Activated naive CD8-positive, alpha-beta T cell treated with anti-CD3 and anti-CD28 coated beads, Interleukin-2, amount 50 U/mL, for 16 hours (primary cell): ENCODE results near the gene DYSF.
"Not testable (repeated sequence)": the region's sequence is repeated elsewhere in the genome, so short reads cannot be mapped to it uniquely, and the experiment has no call there.

ENCODE experiments used
- DNase-seq: peaks from one replicate; pipeline ENCODE4 v3.0.0-alpha.2; 2020; ENCODE audit warnings: low read depth, low spot score

The DYSF gene

DNA sequence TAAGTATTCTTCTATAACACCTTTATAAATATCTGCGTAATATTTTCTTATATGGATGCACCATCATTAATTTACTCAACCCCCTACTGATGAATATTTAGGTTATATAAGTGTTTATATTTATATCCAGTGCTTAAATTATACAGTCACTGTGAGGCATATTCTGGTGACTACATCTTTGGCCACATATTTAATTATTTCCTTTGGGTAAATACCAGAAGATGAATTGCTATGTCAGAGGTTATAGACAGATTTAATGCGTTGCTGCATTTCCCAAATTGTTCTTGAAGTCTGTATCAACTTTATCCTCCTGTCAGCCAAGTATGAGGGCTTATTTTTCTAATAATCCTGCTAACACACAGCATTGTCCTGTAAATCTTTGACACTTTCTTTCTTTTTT is 18.7 kb downstream of the DYSF start:
- no peak for DNase-seq

GRCh38 chr2:71473346-71474031 is 20.1 kb downstream of the DYSF start:
- no peak for DNase-seq

DNA sequence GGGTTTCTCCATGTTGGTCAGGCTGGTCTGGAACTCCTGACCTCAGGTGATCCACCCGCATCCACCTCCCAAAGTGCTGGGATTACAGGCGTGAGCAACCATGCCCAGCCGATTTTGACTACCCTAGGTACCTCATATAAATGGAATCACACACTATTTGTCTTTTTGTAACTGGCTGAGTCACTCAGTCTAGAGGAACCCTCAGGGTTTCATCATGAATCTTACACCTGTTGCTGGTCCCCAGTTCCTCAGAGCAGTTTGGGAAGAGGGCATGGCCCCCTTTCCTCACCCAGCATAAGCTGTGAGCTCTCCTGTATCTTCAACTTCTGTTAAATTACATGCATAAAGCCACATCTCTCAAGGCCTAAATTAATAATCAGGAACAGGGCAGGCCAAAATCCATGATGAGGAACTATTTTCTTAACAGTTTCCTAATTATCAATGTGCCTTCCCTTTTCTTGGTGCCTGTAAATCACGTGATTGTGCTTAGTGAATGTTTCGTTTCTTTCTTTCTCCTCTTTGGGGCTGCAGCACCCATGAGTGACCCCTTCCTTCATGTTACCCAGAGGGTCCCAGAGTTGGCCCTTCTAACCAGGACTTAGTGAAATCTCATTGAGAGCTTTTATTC is 20.9 kb downstream of the DYSF start:
- no peak for DNase-seq

GRCh38 chr2:71474744-71475397 is 21.5 kb downstream of the DYSF start:
- no peak for DNase-seq

- DNase-seq = no peak
Observed at GRCh38 chr2:71476495-71476894, 23.1 kb downstream of the DYSF start.

GRCh38 chr2:71477231-71477691 is 23.9 kb downstream of the DYSF start:
- DNase-seq = no peak

- no peak for DNase-seq
Observed at GRCh38 chr2:71478806-71479205, 25.4 kb downstream of the DYSF start.

- no peak for DNase-seq
Observed at GRCh38 chr2:71479261-71479660, 25.9 kb downstream of the DYSF start.

DNA sequence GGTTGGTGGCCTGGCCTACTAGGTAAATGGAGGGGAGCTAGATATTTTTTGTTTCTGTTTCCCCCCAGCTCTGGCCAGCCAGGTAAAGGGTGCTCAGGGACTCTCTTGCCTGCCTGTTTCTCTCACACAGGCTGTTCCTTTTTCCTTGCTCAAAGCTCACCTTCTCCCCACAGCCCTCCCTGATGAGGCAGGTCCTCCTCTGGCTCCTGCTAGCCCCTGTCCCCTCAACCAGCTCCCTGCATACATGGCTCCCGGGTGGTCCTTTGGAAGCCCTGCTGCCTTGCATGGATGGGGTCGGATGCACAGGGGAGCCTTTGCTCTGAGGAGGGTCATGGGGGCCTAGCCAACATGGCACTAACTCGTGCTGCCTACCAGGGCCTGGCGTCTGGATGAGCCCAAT is 27.8 kb downstream of the DYSF start:
- DNase-seq = no peak

GRCh38 chr2:71482055-71482454 is 28.7 kb downstream of the DYSF start:
- no peak for DNase-seq

DNA sequence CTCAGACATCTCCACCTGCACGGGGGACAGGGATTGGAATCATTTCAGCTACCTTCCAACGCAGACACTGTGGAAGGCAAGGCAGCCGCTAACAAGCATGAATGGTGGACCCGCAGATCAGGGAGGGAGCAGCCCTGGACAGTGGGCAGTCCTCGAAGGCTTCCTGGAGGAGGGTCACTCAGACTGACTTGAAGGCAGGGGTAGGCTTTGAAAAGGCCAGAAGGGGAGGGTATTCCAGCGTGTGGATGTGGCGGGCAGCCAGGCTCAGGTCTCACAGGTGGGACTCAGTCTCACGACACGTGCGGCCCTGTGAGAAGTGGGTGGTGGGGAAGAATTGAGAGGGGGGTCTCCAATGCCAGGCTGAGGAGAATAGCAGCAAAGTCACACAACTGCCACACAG is 29.9 kb downstream of the DYSF start:
- no peak for DNase-seq

GRCh38 chr2:71484354-71484753 is 31.0 kb downstream of the DYSF start:
- no peak for DNase-seq

GRCh38 chr2:71486881-71487640 is 33.7 kb downstream of the DYSF start:
- DNase-seq = no peak

DNA sequence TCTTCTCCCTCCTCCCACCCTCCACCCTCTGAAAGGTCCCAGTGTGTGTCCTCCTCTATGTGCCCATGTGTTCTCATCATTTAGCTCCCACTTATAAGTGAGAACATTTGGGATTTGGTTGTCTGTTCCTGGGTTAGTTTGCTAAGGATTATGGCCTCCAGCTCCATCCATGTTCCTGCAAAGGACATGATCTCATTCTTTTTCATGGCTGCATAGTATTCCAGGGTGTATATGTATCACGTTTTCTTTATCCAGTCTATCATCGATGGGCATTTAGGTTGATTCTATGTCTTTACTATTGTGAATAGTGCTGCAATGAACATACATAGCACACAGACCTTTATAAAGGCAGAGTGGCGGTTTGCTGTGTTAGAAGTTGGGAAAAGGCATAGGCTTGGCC is 38.2 kb downstream of the DYSF start:
- not testable (repeated sequence) for DNase-seq

DNA sequence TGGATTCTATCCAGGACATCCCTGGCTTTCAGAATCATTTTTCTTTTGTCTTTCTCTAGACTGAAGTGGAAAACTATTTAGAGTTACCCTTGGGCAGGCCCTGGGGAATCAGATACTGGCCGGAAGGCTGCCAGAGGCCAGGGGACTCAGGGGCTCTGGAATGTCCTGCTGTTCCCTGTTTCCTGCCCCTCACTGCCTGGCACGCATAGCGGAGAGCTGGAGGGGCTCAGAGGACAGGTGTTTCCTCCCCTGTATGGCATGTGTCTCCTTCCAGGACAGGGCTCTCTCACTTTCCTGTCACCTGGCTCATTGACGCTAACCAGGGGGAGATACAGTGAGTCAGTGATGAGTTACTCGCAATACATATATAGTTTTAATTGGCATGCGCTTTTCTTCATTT is 38.8 kb downstream of the DYSF start:
- DNase-seq = no peak

- DNase-seq = no peak
Observed at GRCh38 chr2:71494091-71494490, 40.7 kb downstream of the DYSF start.

DNA sequence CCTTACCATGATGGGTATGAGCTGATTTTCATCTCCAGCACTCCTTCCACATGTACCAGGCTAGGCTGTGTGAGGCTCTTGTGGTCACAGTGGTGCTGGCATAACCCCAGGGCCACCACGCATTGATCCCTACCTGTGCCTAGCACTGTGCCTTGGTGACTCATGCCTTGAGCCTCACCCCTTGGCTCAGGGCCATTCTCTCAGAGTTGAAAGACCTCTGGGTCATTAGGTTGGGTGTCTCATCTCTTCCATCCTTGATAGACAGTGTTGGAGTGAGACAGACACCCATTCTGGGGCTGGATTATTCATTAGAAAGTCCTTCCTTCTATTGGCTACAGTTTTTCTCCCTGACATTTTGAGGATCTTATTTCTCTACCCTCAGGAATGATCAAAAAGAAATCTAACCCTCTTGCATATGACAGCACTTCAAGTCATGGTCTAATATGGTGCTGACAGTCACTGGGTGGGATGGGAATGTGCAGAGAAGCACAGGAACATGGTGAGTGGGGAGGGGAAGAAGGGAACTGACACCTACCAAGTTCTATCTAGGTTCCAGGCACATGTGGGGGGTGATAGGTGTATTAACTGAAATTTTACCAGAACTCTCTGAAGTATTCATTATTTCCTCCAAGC is 41.3 kb downstream of the DYSF start:
- no peak for DNase-seq

DNA sequence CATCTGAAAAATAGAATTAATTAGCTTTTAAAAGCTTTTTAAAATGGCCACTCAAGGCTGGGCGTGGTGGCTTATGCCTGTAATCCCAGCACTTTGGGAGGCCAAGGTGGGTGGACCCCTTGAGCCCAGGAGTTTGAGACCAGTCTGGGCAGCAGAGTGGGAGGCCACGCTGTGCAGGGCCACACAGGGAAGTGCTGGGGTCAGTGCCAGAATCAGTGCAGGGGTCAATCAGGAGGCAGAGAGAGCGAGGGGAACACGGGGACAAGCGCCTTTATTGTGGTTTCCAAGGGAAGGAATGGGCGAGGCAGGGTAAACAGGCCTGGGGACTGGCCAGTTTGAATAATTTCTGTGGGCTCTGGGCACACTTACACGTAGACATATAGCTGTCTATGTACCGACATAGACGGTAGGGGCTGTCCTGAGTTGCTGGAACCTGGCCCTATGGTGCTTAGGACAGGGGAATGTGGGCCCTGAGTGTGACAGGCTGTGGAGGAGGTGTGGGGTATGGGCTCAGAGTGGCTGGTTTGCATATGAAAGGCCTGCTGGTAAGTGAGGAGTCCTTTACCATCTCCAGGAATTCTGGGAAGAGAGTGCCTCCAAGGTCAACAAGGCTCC is 42.9 kb downstream of the DYSF start:
- no peak for DNase-seq

- DNase-seq = no peak
Observed at GRCh38 chr2:71498261-71498701, 44.9 kb downstream of the DYSF start.

DNA sequence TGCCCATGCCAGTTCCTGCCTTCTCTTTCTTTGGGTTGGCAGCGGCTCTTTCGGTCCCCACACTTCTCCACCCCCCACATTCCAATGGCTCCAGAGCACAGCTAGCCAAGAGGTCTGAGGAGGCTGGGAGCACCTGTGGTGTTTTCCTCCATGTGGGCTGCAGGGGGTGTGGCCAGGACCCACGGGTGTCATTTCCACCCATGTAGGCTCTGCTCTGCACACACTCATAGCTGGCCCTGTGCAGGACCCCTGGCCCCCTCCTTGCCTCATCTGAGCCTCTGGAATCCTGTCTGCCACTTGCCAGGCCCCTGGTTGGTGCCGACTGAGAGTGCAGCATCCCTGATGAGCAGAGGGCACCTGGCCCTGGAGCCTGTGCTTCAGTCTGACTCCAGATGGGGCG is 46.3 kb downstream of the DYSF start:
- DNase-seq = no peak

DNA sequence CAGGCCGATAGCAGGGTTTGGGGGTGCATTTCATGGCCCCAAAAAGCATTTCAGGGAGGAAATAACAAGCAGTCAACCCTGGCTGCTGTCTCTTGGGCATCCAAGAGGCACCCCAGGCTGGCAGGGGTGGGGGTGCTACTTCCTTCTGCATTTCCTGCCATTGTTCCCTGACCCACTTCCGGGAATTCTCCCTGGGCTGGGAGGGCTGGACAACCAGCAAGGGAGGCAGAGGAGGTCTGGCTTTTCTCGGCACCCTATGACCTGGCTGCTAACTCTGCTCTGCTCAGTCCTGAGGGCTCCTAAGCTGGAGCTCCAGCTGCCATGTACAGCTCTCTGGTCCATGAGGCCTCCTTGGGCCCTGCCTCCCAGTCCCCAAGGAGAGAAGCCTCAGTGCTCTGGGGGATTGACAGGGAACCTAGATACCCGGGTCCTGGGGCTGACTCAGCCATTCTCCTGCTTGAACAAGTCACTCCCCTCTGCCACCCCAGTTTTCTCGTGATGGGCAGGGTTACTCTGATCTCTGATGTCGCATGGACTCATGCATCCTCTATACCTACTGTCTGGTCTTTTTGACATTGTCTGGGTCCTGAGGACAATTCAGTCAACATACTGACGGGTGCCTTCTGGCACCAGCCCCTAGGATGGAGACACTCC is 47.2 kb downstream of the DYSF start:
- no peak for DNase-seq
